ENCODE data around the gene FCER1G. TPM values are rescaled to one million over a fixed set of nuclear protein-coding genes. Genes with fewer than 3 reads are reported as not detected.

FCER1G gene
- total RNA-seq, 2 donors from 2014 or later = 27.0 to 42.0 TPM

GRCh38 chr1:161177936-161178244 is 37.2 kb upstream of the FCER1G start:
- no peak for DNase-seq
- no peaks in the 10 kb centered on the region for H3K9me3 ChIP-seq
- peak overlapping the region; percentile 81 to 93 (median 91) for H3K27ac ChIP-seq
- ATAC-seq = peak; percentile 1
- H3K36me3 ChIP-seq (replicated peaks in 1 of 2; ENCODE audit: insufficient read depth in 1 of 2, low read depth in 2 of 2) = peaks cover 0 to 10% of the 10 kb centered on the region in 2 donors
- intact Hi-C loops (cut with DNase I) = no loop called here
- H3K4me1 ChIP-seq = peaks cover 33% of the 10 kb centered on the region
- no peak overlapping the region for H3K4me3 ChIP-seq
- 17 to 23% methylated on average over 9 of the region's 9 CpGs for WGBS, 2 donors
- no peak for TF ChIP-seq POLR2A (IDR thresholded peaks at IDR 0.05)
- no peak for TF ChIP-seq CTCF (IDR thresholded peaks at IDR 0.05)
- no peaks in the 10 kb centered on the region for H3K27me3 ChIP-seq

GRCh38 chr1:161179698-161180097 is 35.4 kb upstream of the FCER1G start:
- DNase-seq (no peak), ATAC-seq (no peak)
- Histone ChIP-seq H3K36me3 (replicated peaks in 1 of 2; ENCODE audit: insufficient read depth in 1 of 2, low read depth in 2 of 2) (peaks cover 0 to under 1% of the 10 kb centered on the region in 2 donors), H3K27me3 (no peaks in the 10 kb centered on the region), H3K27ac (no peak overlapping the region), H3K4me3 (no peak overlapping the region), H3K9me3 (no peaks in the 10 kb centered on the region), H3K4me1 (peaks cover 26% of the 10 kb centered on the region)
- 83 to 89% methylated on average over 3 of the region's 3 CpGs for WGBS, 2 donors
- intact Hi-C loops (cut with DNase I) = no loop called here
- TF ChIP-seq CTCF (IDR thresholded peaks at IDR 0.05) (no peak), POLR2A (IDR thresholded peaks at IDR 0.05) (no peak)

- ATAC-seq = no peak
- intact Hi-C loops (cut with DNase I) = no loop called here
These were observed 34.5 kb upstream of the FCER1G start for GRCh38 chr1:161180639-161181038.

GRCh38 chr1:161182214-161182613 is 32.9 kb upstream of the FCER1G start:
- Histone ChIP-seq H3K27ac (no peak overlapping the region), H3K9me3 (no peaks in the 10 kb centered on the region), H3K4me1 (peaks cover 9% of the 10 kb centered on the region), H3K27me3 (no peaks in the 10 kb centered on the region), H3K4me3 (no peak overlapping the region), H3K36me3 (replicated peaks in 1 of 2; ENCODE audit: insufficient read depth in 1 of 2, low read depth in 2 of 2) (no peaks in the 10 kb centered on the region)
- ATAC-seq = no peak
- WGBS, 2 donors = 69 to 88% methylated on average over 1 of the region's 1 CpG
- TF ChIP-seq CTCF (IDR thresholded peaks at IDR 0.05) (no peak), POLR2A (IDR thresholded peaks at IDR 0.05) (no peak)
- intact Hi-C loops (cut with DNase I) = no loop called here
- DNase-seq = no peak

More at GRCh38 chr1:161180639-161181038, 34.5 kb upstream of the FCER1G start:
- 30 to 64% methylated on average over 1 of the region's 1 CpG for WGBS, 2 donors
- Histone ChIP-seq H3K27me3 (no peaks in the 10 kb centered on the region), H3K9me3 (no peaks in the 10 kb centered on the region), H3K4me1 (peaks cover 21% of the 10 kb centered on the region), H3K36me3 (replicated peaks in 1 of 2; ENCODE audit: insufficient read depth in 1 of 2, low read depth in 2 of 2) (no peaks in the 10 kb centered on the region), H3K27ac (no peak overlapping the region), H3K4me3 (no peak overlapping the region)
- DNase-seq = no peak
- TF ChIP-seq CTCF (IDR thresholded peaks at IDR 0.05) (peak in 2 of 7 experiments; percentile 4 to 26), POLR2A (IDR thresholded peaks at IDR 0.05) (no peak)

GRCh38 chr1:161185282-161185682 is 29.8 kb upstream of the FCER1G start:
- ATAC-seq (peak; percentile 54), DNase-seq (peak in 3 of 4 donors; percentile 51 to 82 (median 56))
- whole genome bisulfite sequencing, 2 donors = 15 to 26% methylated on average over 3 of the region's 3 CpGs
- Histone ChIP-seq H3K4me3 (no peak overlapping the region), H3K27ac (peak overlapping the region in 1 of 4 donors; percentile 69), H3K27me3 (no peaks in the 10 kb centered on the region), H3K4me1 (no peaks in the 10 kb centered on the region), H3K36me3 (replicated peaks in 1 of 2; ENCODE audit: insufficient read depth in 1 of 2, low read depth in 2 of 2) (no peaks in the 10 kb centered on the region), H3K9me3 (no peaks in the 10 kb centered on the region)
- intact Hi-C loops (cut with DNase I) = no loop called here
- peak in 1 of 3 donors; percentile 13 for TF ChIP-seq POLR2A (IDR thresholded peaks at IDR 0.05)
- no peak for TF ChIP-seq CTCF (IDR thresholded peaks at IDR 0.05)

Data from body of pancreas (tissue), 4 donors.